Measurements from ENCODE around the gene ATP2B2. TPM values are rescaled to one million over a fixed set of nuclear protein-coding genes. Genes with fewer than 3 reads are reported as not detected.

The ATP2B2 gene
- total RNA-seq, 1 experiment from 2014 or later: not detected

DNA sequence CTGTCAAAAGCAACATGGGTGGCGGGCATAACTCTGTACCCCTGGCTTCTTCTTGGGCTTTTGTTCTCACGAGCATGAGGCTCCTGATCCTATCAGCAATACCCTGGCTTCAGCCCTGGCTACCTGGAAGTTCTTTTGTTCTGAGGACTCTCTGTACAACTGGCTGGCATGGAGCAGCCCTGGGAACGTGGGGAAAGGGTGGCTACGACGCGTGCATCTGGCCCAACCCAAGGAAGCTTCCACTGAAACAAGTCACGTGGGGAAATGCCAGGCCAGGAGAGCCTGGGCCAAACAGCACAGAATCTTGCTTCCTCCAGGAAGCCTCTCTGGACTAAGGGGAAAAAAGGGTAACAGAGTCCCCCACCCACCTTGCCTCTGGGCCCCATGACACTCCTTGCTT, 22.7 kb upstream of the ATP2B2 start:
- H3K4me3 ChIP-seq (replicated peaks in 1 of 2; ENCODE audit: low read depth in 1 of 2, low read length in 2 of 2): no peak overlapping the region
- H4K20me1 ChIP-seq (ENCODE audit: insufficient read depth): no peaks in the 10 kb centered on the region
- peaks cover 0 to 3% of the 10 kb centered on the region in 2 experiments; a peak in 1 of 4 replicates for H3K4me1 ChIP-seq (ENCODE audit: control insufficient read depth in 1 of 2, insufficient read depth in 2 of 2, low read length in 2 of 2)
- H3K9me2 ChIP-seq (ENCODE audit: insufficient read depth): no peaks in the 10 kb centered on the region
- no peak overlapping the region for H3K4me2 ChIP-seq (ENCODE audit: low read length)
- H3K27ac ChIP-seq (ENCODE audit: low read depth, low read length): no peak overlapping the region
- ATAC-seq (no peak), DNase-seq (ENCODE audit: low read depth, low spot score) (no peak)
- ChIA-PET RAD21 (ENCODE audit: low non-redundant PET in 1 of 2, low total read pairs in 2 of 2, uncharacterized antibody in 2 of 2, unreplicated experiment in 2 of 2) (no interaction called here), CTCF (no interaction called here), POLR2A (no interaction called here)
- H3K9ac ChIP-seq (ENCODE audit: low read length): no peak overlapping the region
- no peak overlapping the region for H2AFZ ChIP-seq (ENCODE audit: low read depth, low read length, poor library complexity, severe bottlenecking)
- TF ChIP-seq EGR1 (IDR thresholded peaks at IDR 0.05; ENCODE audit: low read depth): no peak
- no peaks in the 10 kb centered on the region for H3K79me2 ChIP-seq (ENCODE audit: insufficient read depth, low read length)
- no TSS peak for BruUV-seq (replicated peaks)
- no peaks in the 10 kb centered on the region for H3K36me3 ChIP-seq (ENCODE audit: control insufficient read depth in 1 of 2, insufficient read depth in 2 of 2, low read length in 2 of 2)
- intact Hi-C loops (cut with micrococcal nuclease): no loop called here
- H3K27me3 ChIP-seq (ENCODE audit: insufficient read depth, low read length): peaks cover 35% of the 10 kb centered on the region; the same call in 1 of the 2 replicates
- no peaks in the 10 kb centered on the region for H3K9me3 ChIP-seq (ENCODE audit: control insufficient read depth in 1 of 2, insufficient read depth in 1 of 2, low read depth in 1 of 2, low read length in 2 of 2)

- ATAC-seq: peak; percentile 49
- intact Hi-C loops (cut with micrococcal nuclease): no loop called here
These were observed 22.1 kb upstream of the ATP2B2 start for GRCh38 chr3:10527295-10528001.

More at GRCh38 chr3:10527295-10528001, 22.1 kb upstream of the ATP2B2 start:
- BruUV-seq (replicated peaks): no TSS peak
- H3K27ac ChIP-seq (ENCODE audit: low read depth, low read length): no peak overlapping the region
- no peak overlapping the region for H3K4me3 ChIP-seq (replicated peaks in 1 of 2; ENCODE audit: low read depth in 1 of 2, low read length in 2 of 2)
- H3K27me3 ChIP-seq (ENCODE audit: insufficient read depth, low read length): peaks cover 35% of the 10 kb centered on the region
- no peak overlapping the region for H2AFZ ChIP-seq (ENCODE audit: low read depth, low read length, poor library complexity, severe bottlenecking)
- POLR2A ChIA-PET: no interaction called here
- no peaks in the 10 kb centered on the region for H3K9me2 ChIP-seq (ENCODE audit: insufficient read depth)
- H3K9me3 ChIP-seq (ENCODE audit: control insufficient read depth in 1 of 2, insufficient read depth in 1 of 2, low read depth in 1 of 2, low read length in 2 of 2): no peaks in the 10 kb centered on the region
- CTCF ChIA-PET: no interaction called here
- H3K79me2 ChIP-seq (ENCODE audit: insufficient read depth, low read length): no peaks in the 10 kb centered on the region
- no peak overlapping the region for H3K9ac ChIP-seq (ENCODE audit: low read length)
- no peak for DNase-seq (ENCODE audit: low read depth, low spot score)
- no peaks in the 10 kb centered on the region for H4K20me1 ChIP-seq (ENCODE audit: insufficient read depth)
- no peaks in the 10 kb centered on the region for H3K36me3 ChIP-seq (ENCODE audit: control insufficient read depth in 1 of 2, insufficient read depth in 2 of 2, low read length in 2 of 2)
- H3K4me1 ChIP-seq (ENCODE audit: control insufficient read depth in 1 of 2, insufficient read depth in 2 of 2, low read length in 2 of 2): peaks cover 0 to 3% of the 10 kb centered on the region in 2 experiments; a peak in 1 of 4 replicates
- TF ChIP-seq SIN3A (IDR thresholded peaks at IDR 0.05; ENCODE audit: low read depth) (no peak), CTCF (IDR thresholded peaks at IDR 0.05 in 2 of 3, conservative IDR thresholded peaks at IDR 0.05 in 1 of 3; ENCODE audit: borderline replicate concordance in 1 of 3, insufficient read depth in 1 of 3, low read depth in 2 of 3, low read length in 2 of 3) (0 out of 6 replicates have a peak, but pooled peaks of 1 of the 3 experiments have one; percentile 6), RAD21 (IDR thresholded peaks at IDR 0.05; ENCODE audit: low read depth) (no peak), TCF7L2 (IDR thresholded peaks at IDR 0.05; ENCODE audit: borderline replicate concordance, extremely low read depth, insufficient read depth, insufficient read length) (no peak)
- H3K4me2 ChIP-seq (ENCODE audit: low read length): no peak overlapping the region
- RAD21 ChIA-PET (ENCODE audit: low non-redundant PET in 1 of 2, low total read pairs in 2 of 2, uncharacterized antibody in 2 of 2, unreplicated experiment in 2 of 2): no interaction called here

All from HCT116 (cell line).